ENCODE measurements around the gene NMNAT3. TPM values are rescaled to one million over a fixed set of nuclear protein-coding genes. Genes with fewer than 3 reads are reported as not detected.

The NMNAT3 gene
- total RNA-seq, 1 donor from 2014 or later: 9.7 TPM

Other genes with a start within 250 kb of the NMNAT3 start
- gene RBP2, start 201.5 kb downstream of the NMNAT3 start, total RNA-seq: not detected
- gene RBP1, start 138.2 kb downstream of the NMNAT3 start, total RNA-seq: 9.3 TPM

All from cardiac septum (tissue), 1 donor.